ENCODE measurements around the gene ATP8A1.
"Not testable (repeated sequence)": the region's sequence is repeated elsewhere in the genome, so short reads cannot be mapped to it uniquely, and the experiment has no call there.

ATP8A1 gene

GRCh38 chr4:42464550-42465094, 192.3 kb downstream of the ATP8A1 start:
- peaks cover 18% of the 10 kb centered on the region; the same call in 1 of the 2 replicates for H3K4me1 ChIP-seq (ENCODE audit: control insufficient read depth, insufficient read depth, low read length)
- H3K4me3 ChIP-seq (ENCODE audit: low read depth, low read length): no peak overlapping the region
- no peaks in the 10 kb centered on the region for H3K27me3 ChIP-seq (ENCODE audit: control insufficient read depth, insufficient read depth, low read length)
- H3K27ac ChIP-seq (ENCODE audit: low read depth, low read length): no peak overlapping the region
- H3K36me3 ChIP-seq (ENCODE audit: control insufficient read depth, insufficient read depth, low read length): no peaks in the 10 kb centered on the region
- no peak overlapping the region for H3K9ac ChIP-seq (ENCODE audit: low read depth, low read length)
- H3K9me3 ChIP-seq (ENCODE audit: control insufficient read depth, insufficient read depth, low read length): no peaks in the 10 kb centered on the region

GRCh38 chr4:42461216-42461615, 195.7 kb downstream of the ATP8A1 start:
- not testable (repeated sequence) for H3K9ac ChIP-seq (ENCODE audit: low read depth, low read length); H3K4me3 ChIP-seq (ENCODE audit: low read depth, low read length); H3K27ac ChIP-seq (ENCODE audit: low read depth, low read length); H3K36me3 ChIP-seq (ENCODE audit: control insufficient read depth, insufficient read depth, low read length); H3K27me3 ChIP-seq (ENCODE audit: control insufficient read depth, insufficient read depth, low read length); H3K9me3 ChIP-seq (ENCODE audit: control insufficient read depth, insufficient read depth, low read length)
- peaks cover 31% of the 10 kb centered on the region for H3K4me1 ChIP-seq (ENCODE audit: control insufficient read depth, insufficient read depth, low read length)

- no peaks in the 10 kb centered on the region for H3K27me3 ChIP-seq (ENCODE audit: control insufficient read depth, insufficient read depth, low read length)
- no peaks in the 10 kb centered on the region for H3K36me3 ChIP-seq (ENCODE audit: control insufficient read depth, insufficient read depth, low read length)
- no peaks in the 10 kb centered on the region for H3K9me3 ChIP-seq (ENCODE audit: control insufficient read depth, insufficient read depth, low read length)
- peaks cover 31% of the 10 kb centered on the region for H3K4me1 ChIP-seq (ENCODE audit: control insufficient read depth, insufficient read depth, low read length)
- H3K9ac ChIP-seq (ENCODE audit: low read depth, low read length): no peak overlapping the region
- no peak overlapping the region for H3K27ac ChIP-seq (ENCODE audit: low read depth, low read length)
- no peak overlapping the region for H3K4me3 ChIP-seq (ENCODE audit: low read depth, low read length)
These were observed 196.9 kb downstream of the ATP8A1 start for GRCh38 chr4:42460043-42460442.

- Histone ChIP-seq H3K9ac (ENCODE audit: low read depth, low read length) (no peak overlapping the region), H3K4me1 (ENCODE audit: control insufficient read depth, insufficient read depth, low read length) (peaks cover 28% of the 10 kb centered on the region), H3K27me3 (ENCODE audit: control insufficient read depth, insufficient read depth, low read length) (no peaks in the 10 kb centered on the region), H3K4me3 (ENCODE audit: low read depth, low read length) (no peak overlapping the region), H3K36me3 (ENCODE audit: control insufficient read depth, insufficient read depth, low read length) (no peaks in the 10 kb centered on the region), H3K27ac (ENCODE audit: low read depth, low read length) (peak overlapping the region; percentile 7), H3K9me3 (ENCODE audit: control insufficient read depth, insufficient read depth, low read length) (no peaks in the 10 kb centered on the region)
These were observed 198.2 kb downstream of the ATP8A1 start for GRCh38 chr4:42458657-42459056.

- H3K9ac ChIP-seq (ENCODE audit: low read depth, low read length): no peak overlapping the region
These were observed 202.0 kb downstream of the ATP8A1 start for GRCh38 chr4:42454755-42455420.

GRCh38 chr4:42453612-42454011, 203.3 kb downstream of the ATP8A1 start:
- Histone ChIP-seq H3K9ac (ENCODE audit: low read depth, low read length) (no peak overlapping the region), H3K4me1 (ENCODE audit: control insufficient read depth, insufficient read depth, low read length) (peaks cover 38% of the 10 kb centered on the region), H3K27me3 (ENCODE audit: control insufficient read depth, insufficient read depth, low read length) (no peaks in the 10 kb centered on the region), H3K4me3 (ENCODE audit: low read depth, low read length) (no peak overlapping the region), H3K9me3 (ENCODE audit: control insufficient read depth, insufficient read depth, low read length) (no peaks in the 10 kb centered on the region), H3K27ac (ENCODE audit: low read depth, low read length) (no peak overlapping the region), H3K36me3 (ENCODE audit: control insufficient read depth, insufficient read depth, low read length) (no peaks in the 10 kb centered on the region)

More at GRCh38 chr4:42454755-42455420, 202.0 kb downstream of the ATP8A1 start:
- H3K27ac ChIP-seq (ENCODE audit: low read depth, low read length): no peak overlapping the region
- no peak overlapping the region for H3K4me3 ChIP-seq (ENCODE audit: low read depth, low read length)
- peaks cover 43% of the 10 kb centered on the region for H3K4me1 ChIP-seq (ENCODE audit: control insufficient read depth, insufficient read depth, low read length)
- no peaks in the 10 kb centered on the region for H3K9me3 ChIP-seq (ENCODE audit: control insufficient read depth, insufficient read depth, low read length)
- no peaks in the 10 kb centered on the region for H3K27me3 ChIP-seq (ENCODE audit: control insufficient read depth, insufficient read depth, low read length)
- no peaks in the 10 kb centered on the region for H3K36me3 ChIP-seq (ENCODE audit: control insufficient read depth, insufficient read depth, low read length)

GRCh38 chr4:42452823-42453222, 204.1 kb downstream of the ATP8A1 start:
- no peaks in the 10 kb centered on the region for H3K9me3 ChIP-seq (ENCODE audit: control insufficient read depth, insufficient read depth, low read length)
- no peaks in the 10 kb centered on the region for H3K27me3 ChIP-seq (ENCODE audit: control insufficient read depth, insufficient read depth, low read length)
- H3K36me3 ChIP-seq (ENCODE audit: control insufficient read depth, insufficient read depth, low read length): no peaks in the 10 kb centered on the region
- H3K4me3 ChIP-seq (ENCODE audit: low read depth, low read length): no peak overlapping the region
- H3K27ac ChIP-seq (ENCODE audit: low read depth, low read length): no peak overlapping the region
- H3K4me1 ChIP-seq (ENCODE audit: control insufficient read depth, insufficient read depth, low read length): peaks cover 30% of the 10 kb centered on the region
- H3K9ac ChIP-seq (ENCODE audit: low read depth, low read length): no peak overlapping the region

GRCh38 chr4:42446823-42447222, 210.1 kb downstream of the ATP8A1 start:
- H3K27me3 ChIP-seq (ENCODE audit: control insufficient read depth, insufficient read depth, low read length): no peaks in the 10 kb centered on the region
- no peak overlapping the region for H3K27ac ChIP-seq (ENCODE audit: low read depth, low read length)
- H3K9ac ChIP-seq (ENCODE audit: low read depth, low read length): no peak overlapping the region
- H3K9me3 ChIP-seq (ENCODE audit: control insufficient read depth, insufficient read depth, low read length): no peaks in the 10 kb centered on the region
- H3K4me3 ChIP-seq (ENCODE audit: low read depth, low read length): no peak overlapping the region
- peaks cover under 1% of the 10 kb centered on the region; the same call in 1 of the 2 replicates for H3K4me1 ChIP-seq (ENCODE audit: control insufficient read depth, insufficient read depth, low read length)
- no peaks in the 10 kb centered on the region for H3K36me3 ChIP-seq (ENCODE audit: control insufficient read depth, insufficient read depth, low read length)

GRCh38 chr4:42445038-42445437, 211.9 kb downstream of the ATP8A1 start:
- no peaks in the 10 kb centered on the region for H3K4me1 ChIP-seq (ENCODE audit: control insufficient read depth, insufficient read depth, low read length)
- no peaks in the 10 kb centered on the region for H3K9me3 ChIP-seq (ENCODE audit: control insufficient read depth, insufficient read depth, low read length)
- no peaks in the 10 kb centered on the region for H3K27me3 ChIP-seq (ENCODE audit: control insufficient read depth, insufficient read depth, low read length)
- no peak overlapping the region for H3K27ac ChIP-seq (ENCODE audit: low read depth, low read length)
- H3K9ac ChIP-seq (ENCODE audit: low read depth, low read length): no peak overlapping the region
- H3K4me3 ChIP-seq (ENCODE audit: low read depth, low read length): no peak overlapping the region
- H3K36me3 ChIP-seq (ENCODE audit: control insufficient read depth, insufficient read depth, low read length): no peaks in the 10 kb centered on the region

- Histone ChIP-seq H3K36me3 (ENCODE audit: control insufficient read depth, insufficient read depth, low read length) (no peaks in the 10 kb centered on the region), H3K4me3 (ENCODE audit: low read depth, low read length) (no peak overlapping the region), H3K27me3 (ENCODE audit: control insufficient read depth, insufficient read depth, low read length) (no peaks in the 10 kb centered on the region), H3K9me3 (ENCODE audit: control insufficient read depth, insufficient read depth, low read length) (no peaks in the 10 kb centered on the region), H3K27ac (ENCODE audit: low read depth, low read length) (no peak overlapping the region), H3K4me1 (ENCODE audit: control insufficient read depth, insufficient read depth, low read length) (peaks cover 5% of the 10 kb centered on the region), H3K9ac (ENCODE audit: low read depth, low read length) (no peak overlapping the region)
These were observed 214.3 kb downstream of the ATP8A1 start for GRCh38 chr4:42442601-42443000.

- Histone ChIP-seq H3K4me1 (ENCODE audit: control insufficient read depth, insufficient read depth, low read length) (peaks cover 10% of the 10 kb centered on the region), H3K27me3 (ENCODE audit: control insufficient read depth, insufficient read depth, low read length) (no peaks in the 10 kb centered on the region), H3K9me3 (ENCODE audit: control insufficient read depth, insufficient read depth, low read length) (no peaks in the 10 kb centered on the region), H3K36me3 (ENCODE audit: control insufficient read depth, insufficient read depth, low read length) (no peaks in the 10 kb centered on the region), H3K4me3 (ENCODE audit: low read depth, low read length) (no peak overlapping the region), H3K9ac (ENCODE audit: low read depth, low read length) (no peak overlapping the region), H3K27ac (ENCODE audit: low read depth, low read length) (no peak overlapping the region)
These were observed 216.8 kb downstream of the ATP8A1 start for GRCh38 chr4:42440083-42440482.

Data from HUES48 (cell line).